Femur (tissue), 1 donor: ENCODE data around the gene ADIPOR2.
"Not testable (repeated sequence)": the region's sequence is repeated elsewhere in the genome, so short reads cannot be mapped to it uniquely, and the experiment has no call there.

ENCODE experiments used
- DNase-seq: peaks from one replicate; pipeline ENCODE4 v3.0.0-alpha.2; 2017

ADIPOR2 gene

DNA sequence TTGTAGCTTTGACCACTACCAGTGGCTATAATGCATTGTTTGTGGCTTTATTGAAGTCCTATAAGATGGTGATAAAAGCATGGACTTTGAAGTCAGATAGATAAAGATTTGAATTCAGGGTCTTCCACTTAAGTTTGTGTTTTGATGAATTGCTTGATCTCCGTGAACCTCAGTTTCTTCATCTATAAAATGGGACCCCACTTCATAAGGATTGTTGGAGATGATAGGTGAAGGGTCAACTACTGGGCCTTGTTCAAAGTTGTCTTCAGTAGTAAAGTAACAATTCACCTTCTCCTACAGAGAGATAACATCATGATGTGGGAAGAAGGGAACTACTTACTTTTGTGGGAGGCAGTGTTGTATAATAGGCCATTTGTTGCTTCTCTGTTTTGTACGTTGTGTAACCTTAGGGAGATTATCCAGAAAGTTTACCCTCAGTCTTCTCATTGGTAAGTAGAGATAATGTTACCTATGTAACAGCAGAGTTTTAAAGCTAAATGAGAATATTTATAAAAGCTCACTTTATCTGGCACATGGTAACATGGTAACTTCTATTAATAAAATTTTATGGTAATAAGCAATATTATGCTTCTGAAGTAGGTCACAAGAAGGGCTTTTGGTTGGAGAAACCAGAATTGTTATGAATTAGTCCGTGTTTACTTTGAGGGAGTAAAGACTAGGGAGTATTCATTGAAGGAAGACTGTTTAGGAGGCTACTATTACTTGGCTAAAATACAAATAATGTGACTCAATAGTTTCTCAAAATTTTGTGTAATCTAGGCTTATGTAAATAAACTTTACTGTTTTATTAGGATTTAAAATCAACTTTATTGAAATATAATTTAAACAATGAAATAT, 15.1 kb downstream of the ADIPOR2 start:
- no peak for DNase-seq

DNA sequence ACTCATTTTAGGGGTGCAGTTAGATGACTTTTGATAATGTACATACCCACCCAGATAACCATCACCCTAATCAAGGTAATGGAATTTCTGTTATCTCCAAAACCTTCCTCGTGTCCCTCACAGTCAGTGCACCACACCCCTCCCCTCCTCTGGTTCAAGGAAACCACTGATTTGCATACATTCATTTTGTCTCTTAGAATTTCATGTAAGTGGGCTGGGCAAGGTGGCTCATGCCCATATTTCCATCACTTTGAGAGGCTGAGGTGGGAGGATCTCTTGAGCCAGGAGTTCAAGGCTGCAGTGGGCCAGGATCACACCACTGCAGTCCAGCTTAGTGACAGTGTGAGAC, 15.7 kb downstream of the ADIPOR2 start:
- no peak for DNase-seq

DNA sequence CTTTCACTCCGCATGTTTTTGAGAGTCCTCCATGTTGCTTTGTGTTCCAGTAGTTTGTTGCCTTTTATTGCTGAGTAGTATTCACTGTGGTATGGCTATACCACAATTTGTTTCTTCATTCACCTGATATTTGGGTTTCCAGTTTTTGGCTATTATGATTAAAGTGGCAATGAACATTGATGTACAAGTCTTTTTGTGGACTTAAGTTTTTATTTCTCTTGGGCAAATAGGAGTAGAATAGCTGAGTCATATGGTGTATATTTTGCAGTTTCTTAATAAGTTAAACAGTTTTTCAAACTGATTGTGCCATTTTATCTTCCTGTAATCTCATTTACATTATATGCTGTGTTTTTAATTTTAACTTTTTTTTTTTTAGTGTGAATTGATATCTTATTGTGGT, 16.2 kb downstream of the ADIPOR2 start:
- no peak for DNase-seq

DNA sequence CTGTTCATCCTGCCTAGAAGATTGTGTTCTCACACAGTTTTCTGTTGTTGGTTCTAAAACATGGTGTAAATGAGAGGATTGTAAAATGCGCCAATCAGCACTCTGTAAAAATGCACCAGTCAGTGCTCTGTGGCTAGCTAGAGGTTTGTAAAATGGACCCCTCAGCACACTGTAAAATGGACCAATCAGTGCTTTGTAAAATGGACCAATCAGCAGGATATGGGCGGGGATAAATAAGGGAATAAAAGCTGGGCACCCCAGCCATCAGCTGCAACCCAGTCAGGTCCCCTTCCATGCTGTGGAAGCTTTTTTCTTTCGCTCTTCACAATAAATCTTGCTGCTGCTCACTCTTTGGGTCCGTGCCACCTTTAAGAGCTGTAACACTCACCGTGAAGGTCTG, 19.1 kb downstream of the ADIPOR2 start:
- DNase-seq: not testable (repeated sequence)

DNA sequence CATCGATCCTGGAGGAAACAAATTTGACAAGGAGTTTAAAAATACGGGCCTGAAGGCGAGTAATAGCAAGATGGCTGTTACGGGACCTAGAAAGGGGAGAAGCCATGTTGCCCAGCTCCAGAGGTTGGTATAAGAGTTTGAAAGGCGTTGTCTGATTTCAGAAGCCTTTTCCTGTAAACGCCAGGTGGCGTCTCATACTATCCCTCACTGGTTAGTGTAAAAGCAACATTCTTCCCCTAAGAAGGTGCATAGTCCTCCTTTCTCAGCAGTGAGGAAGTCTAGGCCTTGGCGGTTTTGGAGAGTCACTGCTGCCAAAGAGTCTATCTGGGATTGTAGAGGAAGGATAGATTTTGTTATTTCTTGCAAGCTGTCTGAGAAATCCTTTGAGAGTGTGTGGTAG, 20.0 kb downstream of the ADIPOR2 start:
- not testable (repeated sequence) for DNase-seq

DNA sequence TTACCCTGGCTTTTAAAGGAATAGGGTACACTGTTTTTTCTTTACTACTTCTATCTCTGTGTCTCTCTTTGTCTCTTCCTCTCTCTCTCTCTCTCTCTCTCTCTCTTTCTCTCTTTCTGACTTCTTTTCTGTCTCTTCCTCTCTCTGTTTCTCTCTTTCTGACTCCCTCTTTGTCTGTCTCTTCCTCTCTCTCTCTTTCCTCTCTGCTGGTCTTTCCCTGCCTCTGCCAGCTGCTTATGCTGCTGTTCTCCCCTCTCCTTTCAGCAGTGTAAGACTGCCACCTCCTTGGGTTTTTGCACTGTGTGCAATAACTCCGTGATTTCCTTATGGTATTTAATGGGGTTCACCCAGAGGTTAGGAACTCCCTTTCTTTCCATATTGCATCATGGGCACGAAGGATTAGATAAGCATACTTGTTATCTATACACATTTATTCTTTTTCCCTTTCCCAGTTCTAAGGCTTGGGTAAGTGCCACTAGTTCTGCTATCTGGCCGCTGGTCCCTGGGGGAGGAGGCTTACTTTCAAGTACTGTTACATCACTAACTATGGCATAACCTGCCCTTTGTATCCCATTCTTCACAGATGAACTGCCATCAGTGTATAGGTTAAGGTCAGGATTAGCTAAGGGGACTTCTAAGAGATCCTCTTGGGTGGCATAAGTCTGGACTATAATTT, 20.8 kb downstream of the ADIPOR2 start:
- DNase-seq: not testable (repeated sequence)

DNA sequence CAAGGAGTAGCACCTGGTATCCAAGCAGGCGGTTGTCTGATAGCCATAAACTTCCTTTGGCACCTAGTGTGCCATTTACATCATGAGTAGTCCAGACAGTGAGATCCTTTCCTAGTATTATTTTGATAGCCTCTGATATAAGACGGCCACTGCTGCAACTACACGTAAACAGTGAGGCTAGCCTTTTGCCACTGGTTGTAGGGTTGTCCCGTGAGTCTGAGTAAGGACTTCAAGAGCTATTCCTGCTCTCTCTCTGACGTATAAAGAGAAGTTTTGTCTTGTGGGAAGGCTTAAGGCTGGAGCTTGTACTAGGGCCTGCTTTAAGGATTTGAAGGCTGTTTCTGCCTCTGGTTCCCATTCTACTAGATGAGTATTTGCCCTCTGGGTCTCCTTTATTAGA, 21.4 kb downstream of the ADIPOR2 start:
- DNase-seq: not testable (repeated sequence)

DNA sequence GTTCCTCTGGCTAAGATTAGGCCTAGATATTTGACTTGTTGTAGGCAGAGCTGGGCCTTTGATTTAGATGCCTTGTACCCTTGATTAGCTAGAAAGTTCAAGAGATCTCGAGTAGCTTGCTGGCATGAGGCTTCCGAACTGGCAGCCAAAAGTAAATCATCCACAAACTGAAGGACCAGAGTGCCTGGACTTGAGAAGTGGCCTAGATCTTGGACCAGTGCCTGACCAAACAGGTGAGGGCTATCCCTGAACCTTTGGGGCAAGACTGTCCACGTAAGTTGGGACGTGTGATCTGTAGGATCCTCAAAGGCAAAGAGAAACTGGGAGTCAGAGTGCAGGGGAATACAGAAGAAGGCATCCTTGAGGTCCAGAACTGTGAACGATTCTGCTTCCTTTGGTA, 22.0 kb downstream of the ADIPOR2 start:
- DNase-seq: not testable (repeated sequence)

DNA sequence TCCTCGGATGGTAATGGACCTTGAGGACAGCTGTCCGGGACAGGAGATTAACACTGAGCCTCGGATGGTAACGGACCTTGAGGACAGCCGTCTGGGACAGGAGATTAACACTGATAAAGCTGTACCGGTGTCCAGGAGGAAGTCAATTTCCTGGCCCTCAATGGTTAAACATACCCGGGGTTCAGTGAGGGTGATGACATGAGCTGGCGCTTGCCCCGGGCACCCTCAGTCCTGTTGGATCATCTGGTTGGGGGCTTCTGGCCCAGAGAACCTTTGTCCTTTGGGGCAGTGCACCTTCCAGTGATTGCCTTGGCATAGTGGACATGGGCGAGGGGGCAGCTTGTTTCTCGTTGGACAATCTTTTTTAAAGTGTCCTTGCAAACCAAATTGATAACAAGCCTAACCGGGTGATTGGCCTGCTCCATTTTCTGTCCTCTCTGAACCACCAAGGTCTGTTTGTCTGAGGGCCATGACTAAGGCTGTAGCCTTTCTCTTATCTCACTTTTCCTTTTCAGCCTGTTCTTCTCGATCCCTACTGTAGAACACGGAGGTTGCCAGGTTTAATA, 23.0 kb downstream of the ADIPOR2 start:
- not testable (repeated sequence) for DNase-seq

DNA sequence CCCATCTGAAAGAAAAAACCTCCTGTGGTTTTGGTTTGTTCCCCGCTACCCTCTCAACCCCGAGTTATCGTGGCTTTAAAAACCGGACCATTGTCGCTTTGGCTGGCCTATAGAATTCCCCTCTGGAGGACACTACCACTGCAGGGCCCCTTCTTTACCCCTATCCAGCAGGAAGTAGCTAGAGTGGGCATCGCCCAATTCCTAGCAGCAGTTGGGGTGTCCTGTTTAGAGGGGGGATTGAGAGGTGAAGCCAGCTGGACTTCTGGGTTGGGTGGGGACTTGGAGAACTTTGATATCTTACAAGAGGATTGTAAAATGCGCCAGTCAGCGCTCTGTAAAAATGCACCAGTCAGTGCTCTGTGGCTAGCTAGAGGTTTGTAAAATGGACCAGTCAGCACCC, 24.6 kb downstream of the ADIPOR2 start:
- not testable (repeated sequence) for DNase-seq

DNA sequence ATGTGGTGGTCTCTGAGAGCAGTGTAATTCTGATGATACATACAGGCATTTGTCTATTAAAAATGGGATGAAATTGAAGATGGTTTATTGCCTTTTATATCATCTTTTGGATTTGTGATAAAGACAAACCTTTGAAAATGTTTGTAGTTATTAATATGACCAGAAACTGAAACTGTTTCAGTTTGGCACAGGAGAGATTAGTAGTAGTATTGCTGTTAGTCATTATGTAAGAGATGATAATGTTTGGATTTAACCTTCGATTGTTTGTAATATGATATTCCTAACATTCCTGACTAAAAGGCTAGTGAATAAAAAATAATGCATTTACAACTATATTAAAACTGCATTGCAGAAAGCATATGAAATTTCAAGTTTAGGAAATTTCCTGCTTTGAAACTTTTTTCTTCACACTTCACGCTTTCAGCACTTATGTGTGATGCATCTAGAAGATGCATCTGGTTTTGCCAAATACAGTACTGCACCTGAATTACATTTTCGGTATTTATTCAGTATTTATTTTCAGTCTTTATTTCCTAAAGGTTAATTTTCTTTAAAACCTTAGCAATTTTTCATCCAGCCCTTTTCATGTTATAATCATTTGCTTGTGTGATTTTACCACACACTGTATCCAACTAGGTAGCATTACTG, 25.5 kb downstream of the ADIPOR2 start:
- DNase-seq: no peak

DNA sequence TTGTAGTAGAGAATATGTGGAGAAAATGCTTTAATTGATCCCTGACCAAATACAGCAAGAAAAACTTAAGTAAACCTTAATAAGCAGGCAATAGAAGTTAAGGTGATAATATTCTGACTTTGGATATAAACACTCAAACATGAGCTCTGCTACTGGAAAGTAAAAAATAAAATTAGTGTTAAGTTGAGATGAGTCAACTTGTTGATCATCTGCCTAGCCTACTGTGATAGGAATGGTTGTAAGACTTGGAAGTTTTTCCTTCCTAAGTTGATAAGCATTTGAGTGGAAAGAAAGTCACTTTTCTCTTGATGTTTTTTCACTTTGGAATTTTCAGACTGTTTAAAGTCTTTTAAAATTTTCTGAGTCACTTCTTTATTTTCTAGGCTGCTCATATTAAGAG, 26.0 kb downstream of the ADIPOR2 start:
- no peak for DNase-seq

DNA sequence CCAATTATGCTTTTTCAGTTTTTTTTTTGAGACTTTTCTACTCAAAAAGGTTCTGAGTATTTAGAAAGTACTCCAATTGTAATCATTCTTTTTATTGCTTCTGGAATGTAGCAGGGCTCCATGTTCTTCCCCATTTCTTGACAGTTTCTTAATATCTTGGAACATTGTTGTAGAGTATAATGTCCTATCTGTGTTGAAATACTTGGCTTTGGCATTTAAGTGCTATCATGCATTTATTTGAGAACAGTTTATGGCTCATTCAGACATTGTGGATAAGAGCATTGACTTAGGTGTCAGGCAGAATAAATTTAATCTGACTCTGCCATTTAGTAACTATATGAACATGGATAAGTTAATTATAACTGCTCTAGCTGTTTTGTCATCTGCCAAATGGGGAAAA, 28.3 kb downstream of the ADIPOR2 start:
- no peak for DNase-seq

DNA sequence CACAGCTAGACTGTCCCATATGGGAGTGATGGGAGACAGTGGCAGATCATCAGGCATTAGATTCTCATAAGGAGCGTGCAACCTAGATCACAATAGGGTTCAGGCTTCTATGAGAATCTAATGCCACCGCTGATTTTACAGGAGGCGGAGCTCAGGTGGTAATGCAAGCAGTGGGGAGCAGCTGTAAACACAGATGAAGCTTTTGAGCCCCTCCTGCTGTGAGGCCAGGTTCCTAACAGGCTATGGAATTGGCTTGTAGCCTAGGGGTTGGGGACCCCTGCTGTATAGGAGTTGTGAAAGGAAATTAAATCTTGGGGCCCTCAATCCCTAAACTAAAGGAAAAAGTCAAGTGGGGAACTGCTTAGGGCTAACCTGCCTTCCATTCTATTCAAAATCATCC, 29.6 kb downstream of the ADIPOR2 start:
- DNase-seq: no peak

DNA sequence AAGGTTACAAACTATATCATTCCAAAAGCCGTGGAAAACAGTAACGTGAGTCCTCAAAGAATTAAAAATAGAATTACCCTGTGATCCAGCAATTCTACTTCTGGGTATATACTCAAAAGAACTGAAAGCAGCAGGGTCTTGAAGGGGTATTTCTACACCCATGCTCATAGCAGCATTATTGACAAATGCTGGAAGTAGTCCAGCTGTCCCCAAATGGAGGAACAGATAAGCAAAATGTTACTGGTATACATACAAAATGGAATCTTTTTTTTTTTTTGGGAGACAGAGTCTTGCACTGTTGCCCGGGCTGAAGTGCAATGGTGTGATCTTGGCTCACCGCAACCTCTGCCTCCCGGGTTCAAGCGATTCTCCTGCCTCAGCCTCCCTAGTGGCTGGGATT, 32.9 kb downstream of the ADIPOR2 start:
- DNase-seq: no peak

DNA sequence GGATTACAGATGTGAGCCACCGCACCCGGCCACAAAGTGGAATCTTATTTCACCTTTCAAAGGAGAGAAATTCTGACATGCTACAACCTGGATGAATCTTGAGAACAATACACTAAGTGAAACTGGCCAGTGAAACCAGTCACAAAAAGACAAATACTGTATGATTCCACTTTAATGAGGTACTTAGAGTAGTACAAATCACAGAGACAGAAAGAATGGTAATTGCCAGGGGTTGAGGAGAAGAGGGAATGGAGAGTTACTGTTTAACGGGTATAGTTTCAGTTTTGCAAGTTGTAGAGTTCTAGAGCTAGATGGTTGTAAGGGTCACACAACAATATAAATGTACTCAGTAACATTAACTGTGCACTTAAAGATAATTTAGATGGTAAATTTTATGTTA, 33.4 kb downstream of the ADIPOR2 start:
- no peak for DNase-seq

DNA sequence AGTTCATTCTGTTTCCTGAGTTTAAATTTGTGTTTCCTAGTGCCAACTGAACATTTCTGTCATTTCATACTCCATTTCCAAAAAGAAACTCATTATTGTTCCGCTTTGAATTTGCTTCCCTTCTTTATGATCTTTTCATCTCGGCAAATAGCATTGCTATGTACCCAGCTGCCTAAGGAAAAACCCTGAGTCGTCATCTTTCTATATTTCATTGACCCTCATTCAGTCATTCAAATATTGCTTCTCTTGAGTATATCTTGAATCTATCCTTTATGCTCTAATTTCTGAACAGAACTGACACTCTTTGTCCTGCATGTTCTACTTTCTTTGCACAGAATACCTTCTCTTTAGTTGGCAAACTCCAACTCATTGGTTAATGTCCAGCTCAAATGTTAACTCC, 35.9 kb downstream of the ADIPOR2 start:
- no peak for DNase-seq

DNA sequence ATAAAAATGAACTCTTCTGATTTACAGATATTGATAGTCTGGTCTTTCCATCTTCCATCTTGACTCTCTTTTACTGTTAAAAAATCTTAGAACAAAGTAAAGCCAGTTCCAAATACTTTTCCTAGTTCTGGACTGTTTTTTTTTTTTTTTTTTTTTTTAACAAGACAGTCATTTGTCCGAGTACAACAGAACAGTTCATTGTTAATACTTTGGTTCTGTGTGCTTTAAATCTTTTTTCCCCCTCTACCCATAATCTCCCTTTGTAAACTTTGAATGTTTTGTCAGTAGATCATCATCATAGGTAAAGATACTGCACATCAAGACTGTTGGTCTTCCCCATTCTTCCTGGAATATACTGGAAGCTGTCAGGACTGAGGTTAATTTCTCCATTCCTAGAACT, 38.0 kb downstream of the ADIPOR2 start:
- no peak for DNase-seq

DNA sequence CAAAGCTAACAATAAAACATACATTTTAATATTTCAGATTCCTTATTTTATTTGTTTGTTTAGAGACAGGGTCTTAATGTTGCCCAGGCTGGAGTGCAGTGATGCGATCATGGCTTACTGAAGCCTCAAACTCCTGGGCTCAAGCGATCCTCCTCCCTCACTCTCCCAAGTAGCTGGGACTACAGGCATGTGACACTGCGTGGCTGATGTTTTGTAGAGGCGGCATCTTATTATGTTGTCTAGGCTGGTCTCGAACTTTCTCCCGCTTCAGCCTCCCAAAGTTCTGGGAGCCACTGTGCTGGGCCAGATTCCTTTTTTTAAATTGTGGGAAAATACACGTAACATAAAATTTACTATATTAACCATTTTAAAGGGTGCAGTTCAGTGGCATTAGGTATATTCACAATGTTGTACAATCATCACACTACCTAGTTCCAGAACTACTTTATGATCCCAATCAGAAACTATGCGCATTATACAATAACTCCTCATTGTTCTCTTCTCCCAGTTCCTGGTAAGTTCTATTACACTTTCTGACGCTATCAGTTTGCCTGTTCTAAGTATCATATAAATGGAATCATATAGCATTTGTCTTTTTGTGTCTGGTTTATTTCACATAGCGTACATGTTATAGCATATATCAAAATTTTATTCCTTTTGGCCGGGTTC, 40.3 kb downstream of the ADIPOR2 start:
- DNase-seq: no peak

DNA sequence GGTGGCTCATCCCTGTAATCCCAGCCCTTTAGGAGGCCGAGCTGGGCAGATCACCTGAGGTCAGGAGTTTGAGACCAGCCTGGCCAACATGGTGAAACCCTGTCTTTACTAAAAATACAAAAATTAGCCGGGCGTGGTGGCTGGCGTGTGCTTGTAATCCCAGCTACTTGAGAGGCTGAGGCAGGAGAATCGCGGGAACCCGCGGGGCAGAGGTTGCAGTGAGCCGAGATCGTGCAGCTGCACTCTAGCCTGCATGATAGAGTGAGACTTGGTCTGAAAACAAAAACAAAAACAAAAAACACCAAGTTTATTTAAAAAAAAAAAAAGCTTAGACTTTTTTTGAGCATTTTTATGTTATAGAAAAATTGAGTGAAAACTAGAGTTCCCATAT, 40.8 kb downstream of the ADIPOR2 start:
- DNase-seq: not testable (repeated sequence)

DNA sequence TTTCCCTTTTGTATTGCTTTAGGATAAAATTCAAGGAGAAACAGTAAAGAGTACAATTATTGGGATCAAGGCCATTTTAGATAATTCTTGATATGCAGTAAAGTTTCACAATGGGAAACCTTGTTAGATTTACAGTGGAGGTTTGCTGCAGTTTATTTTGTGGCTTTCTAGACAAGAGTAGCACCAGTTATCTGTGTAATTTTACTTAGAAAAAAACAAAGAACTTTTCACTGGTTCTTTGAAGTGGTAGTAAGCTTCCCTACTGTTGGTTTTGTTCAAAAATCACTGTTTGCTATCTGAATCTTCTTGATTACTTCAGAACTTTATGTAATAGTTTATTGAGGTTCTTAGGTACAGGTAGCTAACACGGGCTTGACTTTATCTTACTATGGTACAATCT, 42.0 kb downstream of the ADIPOR2 start:
- DNase-seq: no peak

DNA sequence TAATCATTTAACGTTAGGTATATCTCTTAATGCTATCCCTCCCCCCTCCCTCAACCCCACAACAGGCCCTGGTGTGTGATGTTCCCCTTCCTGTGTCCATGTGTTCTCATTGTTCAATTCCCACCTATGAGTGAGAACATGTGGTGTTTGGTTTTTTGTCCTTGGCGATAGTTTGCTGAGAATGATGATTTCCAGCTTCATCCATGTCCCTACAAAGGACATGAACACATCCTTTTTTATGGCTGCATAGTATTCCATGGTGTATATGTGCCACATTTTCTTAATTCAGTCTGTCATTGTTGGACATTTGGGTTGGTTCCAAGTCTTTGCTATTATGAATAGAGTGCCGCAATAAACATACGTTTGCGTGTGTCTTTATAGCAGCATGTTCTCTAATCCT, 42.8 kb downstream of the ADIPOR2 start:
- not testable (repeated sequence) for DNase-seq

DNA sequence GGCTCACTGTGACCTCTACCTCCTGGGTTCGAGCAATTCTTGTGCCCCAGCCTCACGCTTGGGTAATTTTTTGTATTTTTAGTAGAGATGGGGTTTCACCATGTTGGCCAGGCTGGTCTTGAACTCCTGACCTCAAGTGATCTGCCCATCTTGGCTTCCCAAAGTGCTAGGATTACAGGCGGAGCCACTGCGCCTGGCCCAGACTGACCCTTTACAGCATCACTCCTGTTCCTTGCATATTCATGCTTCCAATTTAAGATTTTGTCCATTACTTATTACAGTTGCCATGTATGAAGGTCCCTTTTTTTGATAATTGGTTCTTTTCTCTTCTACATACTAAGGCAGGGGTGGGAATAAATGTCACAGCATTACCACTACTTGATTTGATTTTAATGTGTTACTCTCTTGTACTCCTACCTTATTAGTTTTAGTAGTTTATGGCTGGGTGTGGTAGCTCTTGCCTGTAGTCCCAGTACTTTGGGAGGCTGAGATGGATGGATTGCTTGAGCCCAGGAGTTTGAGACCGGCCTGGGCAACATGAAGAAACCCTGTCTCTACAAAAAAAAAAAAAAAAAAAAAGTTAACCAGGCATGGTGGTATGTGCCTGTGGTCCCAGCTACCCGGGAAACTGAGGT, 46.9 kb downstream of the ADIPOR2 start:
- no peak for DNase-seq
